GM12878 (cell line): ENCODE data around the gene ASB3. TPM values are rescaled to one million over a fixed set of nuclear protein-coding genes. Genes with fewer than 3 reads are reported as not detected.

Experiments used
- BHLHE40 ChIP-seq, 2 experiments: fragments of 450-650 bp in 1 of 2; IDR thresholded peaks; 2 replicates each; pipeline ENCODE4 v1.6.1; 2011 to 2017; ENCODE audit warnings: low read depth in 2 of 2, borderline replicate concordance in 1 of 2, improper control_type of control experiment in 1 of 2, low read length in 1 of 2, mild to moderate bottlenecking in 1 of 2
- BMI1 ChIP-seq: fragments of 450-650 bp; IDR thresholded peaks from 2 replicates; pipeline ENCODE4 v1.6.1; 2016; ENCODE audit warnings: mild to moderate bottlenecking, moderate library complexity, borderline replicate concordance
- CBX3 ChIP-seq: fragments of 200-600 bp; sonication (generic); IDR thresholded peaks from 2 replicates; pipeline ENCODE4 v1.6.1; 2016; ENCODE audit warnings: low read depth, borderline replicate concordance
- EP300 ChIP-seq, 2 experiments: fragments of 150-350 bp in 1 of 2; IDR thresholded peaks; 2 replicates each; pipeline ENCODE4 v1.6.1; 2011 to 2012; ENCODE audit warnings: low read depth in 2 of 2, low read length in 2 of 2, borderline replicate concordance in 1 of 2, improper control_type of control experiment in 1 of 2, inconsistent platforms in 1 of 2; ENCODE audit not compliant: control insufficient read depth in 1 of 2
- JUND ChIP-seq: IDR thresholded peaks from 2 replicates; pipeline ENCODE4 v1.6.1; 2012; ENCODE audit warnings: low read depth, mild to moderate bottlenecking, low read length, improper control_type of control experiment, moderate library complexity
- LARP7 ChIP-seq: fragments of 450-650 bp; IDR thresholded peaks from 2 replicates; pipeline ENCODE4 v1.6.1; 2017; ENCODE audit warnings: mild to moderate bottlenecking
- MTA3 ChIP-seq: IDR thresholded peaks from 2 replicates; pipeline ENCODE4 v1.6.1; 2012; ENCODE audit warnings: low read length, inconsistent platforms, borderline replicate concordance
- NFXL1 ChIP-seq: fragments of 450-650 bp; IDR thresholded peaks from 2 replicates; pipeline ENCODE4 v1.6.1; 2017; ENCODE audit warnings: antibody characterized with exemption, mild to moderate bottlenecking, borderline replicate concordance
- POLR2A ChIP-seq: IDR thresholded peaks from 2 replicates; pipeline ENCODE4 v1.6.1; 2011; ENCODE audit warnings: low read depth, mild to moderate bottlenecking, low read length
- POLR2AphosphoS5 ChIP-seq: IDR thresholded peaks from 2 replicates; pipeline ENCODE4 v1.6.1; 2011; ENCODE audit warnings: mild to moderate bottlenecking, low read length, inconsistent platforms
- RCOR1 ChIP-seq: conservative IDR thresholded peaks from 2 replicates; pipeline ENCODE4 v1.6.1; 2012; ENCODE audit warnings: low read depth, low read length, improper control_type of control experiment
- RELA ChIP-seq: fragments of 450-650 bp; IDR thresholded peaks from 2 replicates; pipeline ENCODE4 v1.8.0; 2014; ENCODE audit warnings: borderline replicate concordance; ENCODE audit not compliant: partially characterized antibody
- STAT3 ChIP-seq: IDR thresholded peaks from 2 replicates; pipeline ENCODE4 v1.6.1; 2011; ENCODE audit warnings: low read depth, low read length, improper control_type of control experiment
- SUPT20H ChIP-seq: IDR thresholded peaks from 2 replicates; pipeline ENCODE4 v1.6.1; 2011; ENCODE audit warnings: low read depth, mild to moderate bottlenecking, low read length, moderate library complexity, borderline replicate concordance; ENCODE audit not compliant: control insufficient read depth
- TCF3 ChIP-seq: IDR thresholded peaks from 2 replicates; pipeline ENCODE4 v1.6.1; 2012; ENCODE audit warnings: low read depth, mild to moderate bottlenecking, low read length, borderline replicate concordance; ENCODE audit not compliant: insufficient read depth
- ZBED1 ChIP-seq: IDR thresholded peaks from 2 replicates; pipeline ENCODE4 v1.6.1; 2016; ENCODE audit warnings: borderline replicate concordance
- ZNF274 ChIP-seq: IDR thresholded peaks from one replicate; pipeline ENCODE4 v1.8.0; 2011; ENCODE audit not compliant: insufficient read length, insufficient read depth
- ZSCAN29 ChIP-seq: fragments of 450-650 bp; IDR thresholded peaks from 2 replicates; pipeline ENCODE4 v1.6.1; 2017; ENCODE audit warnings: mild to moderate bottlenecking, moderate library complexity
- polyA plus RNA-seq, 11 experiments: library from polyadenylated mRNA; depleted of rRNA in 4 of 11; unstranded in 6 of 11; stranded (reverse) in 5 of 11; fragments of >200 nt; fragmentation: Nextera tagmentation in 4 of 11; fragmentation: Illumina TruSeq in 1 of 11; extraction: Ambion mirVana in 4 of 11; extraction: Trizol in 1 of 11; gene quantifications; 1 replicate in 1 of 11; 2 replicates in 10 of 11; pipeline versions ENCODE4 v1.2.1 to v1.2.3, GENCODE V29; 2011 to 2016; ENCODE audit warnings: inconsistent platforms in 2 of 11, missing spikeins in 2 of 11, low read depth in 1 of 11
- total RNA-seq, 4 experiments: library from RNA; depleted of rRNA in 3 of 4; stranded (reverse); fragments of >200 nt in 3 of 4; fragmentation: Illumina TruSeq in 1 of 4; extraction: Trizol in 1 of 4; gene quantifications; 2 replicates each; pipeline versions ENCODE4 v1.2.1 to v1.2.3, GENCODE V29; 2013 to 2021
- TF ChIP-seq, protein P1 (sequence below): IDR thresholded peaks from 2 replicates; pipeline ENCODE4 v1.6.1; 2011; ENCODE audit warnings: borderline replicate concordance, low read depth, mild to moderate bottlenecking, moderate library complexity, low read length; ENCODE audit not compliant: insufficient read depth, poor library complexity, severe bottlenecking
- TF ChIP-seq, protein P2 (sequence below): fragments of 450-650 bp; IDR thresholded peaks from 2 replicates; pipeline ENCODE4 v1.6.1; 2017; ENCODE audit warnings: antibody characterized with exemption, mild to moderate bottlenecking, moderate library complexity
- TF ChIP-seq, protein P3 (sequence below): fragments of 450-650 bp; IDR thresholded peaks from 2 replicates; pipeline ENCODE4 v1.6.1; 2016; ENCODE audit warnings: mild to moderate bottlenecking
- TF ChIP-seq, protein P4 (sequence below): fragments of 450-650 bp; IDR thresholded peaks from 2 replicates; pipeline ENCODE4 v1.6.1; 2017; ENCODE audit warnings: mild to moderate bottlenecking

Gene ASB3
- total and polyA plus RNA-seq, 10 of the 15 experiments (the other 5 are each of a cell fraction or from before 2014, with no cell fraction given) = 16.4 to 30.9 (median 22.6) TPM

DNA sequence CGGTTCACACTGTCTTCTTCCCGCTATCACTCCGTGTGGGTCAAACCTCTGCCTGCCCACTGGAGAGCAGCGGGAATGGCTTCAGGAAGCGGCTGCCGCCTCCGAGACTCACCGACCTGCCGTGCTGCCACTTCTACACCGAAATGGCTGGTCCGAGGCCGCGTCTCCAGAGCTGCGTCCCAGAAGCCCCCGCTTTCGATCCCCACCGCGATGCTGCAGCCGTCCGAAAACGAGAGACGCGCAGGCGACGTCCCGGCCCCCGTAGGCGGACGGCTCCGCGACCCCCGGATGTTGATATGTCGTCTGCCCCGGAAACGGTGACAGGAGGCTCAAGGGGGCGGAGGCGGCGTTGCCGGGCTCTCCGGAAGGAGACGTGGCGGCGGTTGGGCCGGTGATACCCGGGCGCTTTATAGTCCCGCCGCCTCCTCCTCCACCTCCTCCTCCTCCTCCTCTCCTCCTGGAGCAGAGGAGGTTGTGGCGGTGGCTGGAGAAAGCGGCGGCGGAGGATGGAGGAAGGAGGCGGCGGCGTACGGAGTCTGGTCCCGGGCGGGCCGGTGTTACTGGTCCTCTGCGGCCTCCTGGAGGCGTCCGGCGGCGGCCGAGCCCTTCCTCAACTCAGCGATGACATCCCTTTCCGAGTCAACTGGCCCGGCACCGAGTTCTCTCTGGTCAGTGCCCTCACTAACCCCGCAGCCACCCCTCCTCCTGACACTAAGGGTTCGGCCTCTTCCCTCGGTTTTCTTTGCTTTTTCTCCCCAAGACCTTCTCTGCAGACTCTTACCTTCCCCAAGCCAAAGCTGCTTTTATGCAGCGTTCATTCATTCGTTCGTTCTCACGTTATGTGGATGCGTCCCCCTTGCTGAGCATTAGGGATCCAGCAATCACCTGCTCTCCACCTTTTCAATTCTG, at the start of gene ASB3, which contains the start of gene ERLEC1 (continued):
- TF ChIP-seq BMI1 (no peak), POLR2A (peak; percentile 96), JUND (no peak), POLR2AphosphoS5 (peak; percentile 92), RELA (peak; percentile 64), RCOR1 (peak; percentile 24; the same call in 1 of the 2 replicates), CBX3 (no peak), BHLHE40 (IDR thresholded peaks at IDR 0.05; ENCODE audit: borderline replicate concordance in 1 of 2, low read depth in 2 of 2, low read length in 1 of 2) (peak; percentile 24 to 62; a peak in 3 of 4 replicates), ZNF274 (no peak), ZBED1 (0 out of 2 replicates have a peak, but pooled peaks have one; percentile 6), MTA3 (no peak), STAT3 (no peak), SUPT20H (no peak), EP300 (IDR thresholded peaks at IDR 0.05; ENCODE audit: borderline replicate concordance in 1 of 2, control insufficient read depth in 1 of 2, low read depth in 2 of 2, low read length in 2 of 2) (no peak), ZSCAN29 (no peak), NFXL1 (no peak), LARP7 (peak; percentile 47; the same call in 1 of the 2 replicates), TCF3 (no peak)
- TF ChIP-seq, protein P1, sequence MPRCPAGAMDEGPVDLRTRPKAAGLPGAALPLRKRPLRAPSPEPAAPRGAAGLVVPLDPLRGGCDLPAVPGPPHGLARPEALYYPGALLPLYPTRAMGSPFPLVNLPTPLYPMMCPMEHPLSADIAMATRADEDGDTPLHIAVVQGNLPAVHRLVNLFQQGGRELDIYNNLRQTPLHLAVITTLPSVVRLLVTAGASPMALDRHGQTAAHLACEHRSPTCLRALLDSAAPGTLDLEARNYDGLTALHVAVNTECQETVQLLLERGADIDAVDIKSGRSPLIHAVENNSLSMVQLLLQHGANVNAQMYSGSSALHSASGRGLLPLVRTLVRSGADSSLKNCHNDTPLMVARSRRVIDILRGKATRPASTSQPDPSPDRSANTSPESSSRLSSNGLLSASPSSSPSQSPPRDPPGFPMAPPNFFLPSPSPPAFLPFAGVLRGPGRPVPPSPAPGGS = no peak
- TF ChIP-seq, protein P2, sequence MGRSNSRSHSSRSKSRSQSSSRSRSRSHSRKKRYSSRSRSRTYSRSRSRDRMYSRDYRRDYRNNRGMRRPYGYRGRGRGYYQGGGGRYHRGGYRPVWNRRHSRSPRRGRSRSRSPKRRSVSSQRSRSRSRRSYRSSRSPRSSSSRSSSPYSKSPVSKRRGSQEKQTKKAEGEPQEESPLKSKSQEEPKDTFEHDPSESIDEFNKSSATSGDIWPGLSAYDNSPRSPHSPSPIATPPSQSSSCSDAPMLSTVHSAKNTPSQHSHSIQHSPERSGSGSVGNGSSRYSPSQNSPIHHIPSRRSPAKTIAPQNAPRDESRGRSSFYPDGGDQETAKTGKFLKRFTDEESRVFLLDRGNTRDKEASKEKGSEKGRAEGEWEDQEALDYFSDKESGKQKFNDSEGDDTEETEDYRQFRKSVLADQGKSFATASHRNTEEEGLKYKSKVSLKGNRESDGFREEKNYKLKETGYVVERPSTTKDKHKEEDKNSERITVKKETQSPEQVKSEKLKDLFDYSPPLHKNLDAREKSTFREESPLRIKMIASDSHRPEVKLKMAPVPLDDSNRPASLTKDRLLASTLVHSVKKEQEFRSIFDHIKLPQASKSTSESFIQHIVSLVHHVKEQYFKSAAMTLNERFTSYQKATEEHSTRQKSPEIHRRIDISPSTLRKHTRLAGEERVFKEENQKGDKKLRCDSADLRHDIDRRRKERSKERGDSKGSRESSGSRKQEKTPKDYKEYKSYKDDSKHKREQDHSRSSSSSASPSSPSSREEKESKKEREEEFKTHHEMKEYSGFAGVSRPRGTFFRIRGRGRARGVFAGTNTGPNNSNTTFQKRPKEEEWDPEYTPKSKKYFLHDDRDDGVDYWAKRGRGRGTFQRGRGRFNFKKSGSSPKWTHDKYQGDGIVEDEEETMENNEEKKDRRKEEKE = no peak
- TF ChIP-seq, protein P3, sequence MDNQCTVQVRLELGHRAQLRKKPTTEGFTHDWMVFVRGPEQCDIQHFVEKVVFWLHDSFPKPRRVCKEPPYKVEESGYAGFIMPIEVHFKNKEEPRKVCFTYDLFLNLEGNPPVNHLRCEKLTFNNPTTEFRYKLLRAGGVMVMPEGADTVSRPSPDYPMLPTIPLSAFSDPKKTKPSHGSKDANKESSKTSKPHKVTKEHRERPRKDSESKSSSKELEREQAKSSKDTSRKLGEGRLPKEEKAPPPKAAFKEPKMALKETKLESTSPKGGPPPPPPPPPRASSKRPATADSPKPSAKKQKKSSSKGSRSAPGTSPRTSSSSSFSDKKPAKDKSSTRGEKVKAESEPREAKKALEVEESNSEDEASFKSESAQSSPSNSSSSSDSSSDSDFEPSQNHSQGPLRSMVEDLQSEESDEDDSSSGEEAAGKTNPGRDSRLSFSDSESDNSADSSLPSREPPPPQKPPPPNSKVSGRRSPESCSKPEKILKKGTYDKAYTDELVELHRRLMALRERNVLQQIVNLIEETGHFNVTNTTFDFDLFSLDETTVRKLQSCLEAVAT = peak; percentile 53; the same call in 1 of the 2 replicates
- TF ChIP-seq, protein P4, sequence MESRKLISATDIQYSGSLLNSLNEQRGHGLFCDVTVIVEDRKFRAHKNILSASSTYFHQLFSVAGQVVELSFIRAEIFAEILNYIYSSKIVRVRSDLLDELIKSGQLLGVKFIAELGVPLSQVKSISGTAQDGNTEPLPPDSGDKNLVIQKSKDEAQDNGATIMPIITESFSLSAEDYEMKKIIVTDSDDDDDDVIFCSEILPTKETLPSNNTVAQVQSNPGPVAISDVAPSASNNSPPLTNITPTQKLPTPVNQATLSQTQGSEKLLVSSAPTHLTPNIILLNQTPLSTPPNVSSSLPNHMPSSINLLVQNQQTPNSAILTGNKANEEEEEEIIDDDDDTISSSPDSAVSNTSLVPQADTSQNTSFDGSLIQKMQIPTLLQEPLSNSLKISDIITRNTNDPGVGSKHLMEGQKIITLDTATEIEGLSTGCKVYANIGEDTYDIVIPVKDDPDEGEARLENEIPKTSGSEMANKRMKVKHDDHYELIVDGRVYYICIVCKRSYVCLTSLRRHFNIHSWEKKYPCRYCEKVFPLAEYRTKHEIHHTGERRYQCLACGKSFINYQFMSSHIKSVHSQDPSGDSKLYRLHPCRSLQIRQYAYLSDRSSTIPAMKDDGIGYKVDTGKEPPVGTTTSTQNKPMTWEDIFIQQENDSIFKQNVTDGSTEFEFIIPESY = no peak
